IgD-negative memory B cell (primary cell): Measurements from ENCODE around the gene GPX7. TPM values are rescaled to one million over a fixed set of nuclear protein-coding genes. Genes with fewer than 3 reads are reported as not detected.

Source experiments
- H3K27ac Mint-ChIP-seq, 3 donors: one replicate each; pipeline ENCODE4 v1.8.0; 2020 to 2022; ENCODE audit warnings: mild to moderate bottlenecking in 3 of 3, mixed read lengths in 3 of 3, moderate library complexity in 1 of 3
- H3K27me3 Mint-ChIP-seq: one replicate; pipeline ENCODE4 v1.8.0; 2021; ENCODE audit warnings: mixed read lengths
- H3K36me3 Mint-ChIP-seq: one replicate; pipeline ENCODE4 v1.8.0; 2020; ENCODE audit warnings: mild to moderate bottlenecking, mixed read lengths
- H3K4me1 Mint-ChIP-seq, 3 donors: one replicate each; pipeline ENCODE4 v1.8.0; 2020 to 2022; ENCODE audit warnings: mixed read lengths in 3 of 3, mild to moderate bottlenecking in 1 of 3
- H3K4me3 Mint-ChIP-seq, 4 donors: one replicate each; pipeline ENCODE4 v1.8.0; 2020 to 2022; ENCODE audit warnings: mild to moderate bottlenecking in 4 of 4, mixed read lengths in 4 of 4, moderate library complexity in 3 of 4
- H3K9me3 Mint-ChIP-seq, 3 donors: one replicate each; pipeline ENCODE4 v1.8.0; 2020 to 2021; ENCODE audit warnings: mixed read lengths in 3 of 3, mild to moderate bottlenecking in 1 of 3
- polyA plus RNA-seq: library from polyadenylated mRNA; unstranded; fragments of 300-500 nt; fragmentation: Illumina TruSeq; gene quantifications from one replicate; pipeline ENCODE4 v1.2.3, GENCODE V29; 2021

The GPX7 gene
- polyA plus RNA-seq, 1 donor from 2014 or later: 28.3 TPM

DNA sequence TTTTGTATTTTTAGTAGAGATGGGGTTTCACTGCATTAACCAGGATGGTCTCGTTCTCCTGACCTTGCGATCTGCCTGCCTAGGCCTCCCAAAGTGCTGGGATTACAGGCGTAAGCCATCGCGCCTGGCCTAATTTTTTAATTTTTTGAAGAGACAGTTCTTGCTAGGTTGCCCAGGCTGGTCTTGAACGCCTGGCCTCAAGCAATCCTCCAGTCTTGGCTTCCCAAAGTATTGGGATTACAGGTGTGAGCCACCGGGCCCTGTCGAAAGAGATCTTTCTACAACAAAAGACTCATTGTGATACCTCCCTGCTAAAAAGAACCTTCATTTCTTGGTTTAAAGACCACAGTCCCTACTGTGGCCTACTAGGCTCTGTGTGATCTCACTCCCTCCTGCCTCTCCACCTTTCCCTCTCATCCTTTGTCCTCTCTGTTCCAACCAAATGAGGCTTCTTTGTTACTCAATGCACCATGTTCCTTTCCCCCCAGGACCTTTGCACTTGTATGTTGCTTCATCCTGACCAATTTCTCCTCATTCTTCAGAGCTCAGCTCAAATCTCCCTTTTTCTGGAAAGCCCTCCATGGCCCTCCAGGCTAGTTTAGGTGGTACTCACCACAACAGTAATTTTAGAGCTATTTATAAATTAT is 1.5 kb upstream of the GPX7 start:
- peak overlapping the region in 2 of 4 donors; percentile 39 to 86 for H3K4me3 Mint-ChIP-seq
- H3K4me1 Mint-ChIP-seq: peaks cover 17 to 33% (median 25%) of the 10 kb centered on the region in 3 donors
- no peak overlapping the region for H3K27ac Mint-ChIP-seq
- no peaks in the 10 kb centered on the region for H3K27me3 Mint-ChIP-seq
- peaks cover 6% of the 10 kb centered on the region for H3K36me3 Mint-ChIP-seq
- no peaks in the 10 kb centered on the region for H3K9me3 Mint-ChIP-seq

DNA sequence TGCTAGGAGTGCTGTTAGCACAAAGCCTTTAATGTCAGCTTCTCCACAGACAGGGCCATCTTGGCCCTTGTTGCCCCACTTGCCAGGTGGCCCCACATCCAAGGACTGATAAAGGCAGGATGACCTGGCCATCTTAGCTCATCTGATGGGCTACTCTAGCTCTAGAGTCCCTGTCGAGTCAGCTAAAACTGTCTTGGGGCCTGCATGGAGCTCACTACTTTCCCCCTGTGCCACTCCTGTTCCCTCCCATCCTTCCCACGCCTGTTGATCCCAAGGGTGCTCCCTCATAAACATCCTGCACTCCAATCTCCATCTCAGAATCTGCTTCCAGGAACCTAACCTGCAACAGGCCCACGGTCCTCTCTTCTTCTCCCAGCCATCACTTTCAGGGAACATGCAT is 652 bp upstream of the GPX7 start:
- Mint-ChIP-seq H3K36me3 (peaks cover 6% of the 10 kb centered on the region), H3K4me3 (peak overlapping the region; percentile 86 to 94 (median 88)), H3K27ac (peak overlapping the region; percentile 14 to 97 (median 20)), H3K27me3 (no peaks in the 10 kb centered on the region), H3K9me3 (no peaks in the 10 kb centered on the region), H3K4me1 (peaks cover 26 to 39% (median 32%) of the 10 kb centered on the region in 3 donors)

GRCh38 chr1:52602856-52603600 is 857 bp downstream of the GPX7 start:
- Mint-ChIP-seq H3K9me3 (no peaks in the 10 kb centered on the region), H3K36me3 (peaks cover 8% of the 10 kb centered on the region), H3K4me1 (peaks cover 29 to 39% (median 36%) of the 10 kb centered on the region in 3 donors), H3K27ac (peak overlapping the region; percentile 79 to 95 (median 91)), H3K4me3 (peak overlapping the region; percentile 86 to 99 (median 93)), H3K27me3 (no peaks in the 10 kb centered on the region)

GRCh38 chr1:52603630-52604029 is 1.5 kb downstream of the GPX7 start:
- Mint-ChIP-seq H3K36me3 (peaks cover 8% of the 10 kb centered on the region), H3K9me3 (no peaks in the 10 kb centered on the region), H3K4me3 (peak overlapping the region; percentile 86 to 99 (median 93)), H3K4me1 (peaks cover 29 to 39% (median 36%) of the 10 kb centered on the region in 3 donors), H3K27me3 (no peaks in the 10 kb centered on the region), H3K27ac (peak overlapping the region; percentile 79 to 95 (median 91))

DNA sequence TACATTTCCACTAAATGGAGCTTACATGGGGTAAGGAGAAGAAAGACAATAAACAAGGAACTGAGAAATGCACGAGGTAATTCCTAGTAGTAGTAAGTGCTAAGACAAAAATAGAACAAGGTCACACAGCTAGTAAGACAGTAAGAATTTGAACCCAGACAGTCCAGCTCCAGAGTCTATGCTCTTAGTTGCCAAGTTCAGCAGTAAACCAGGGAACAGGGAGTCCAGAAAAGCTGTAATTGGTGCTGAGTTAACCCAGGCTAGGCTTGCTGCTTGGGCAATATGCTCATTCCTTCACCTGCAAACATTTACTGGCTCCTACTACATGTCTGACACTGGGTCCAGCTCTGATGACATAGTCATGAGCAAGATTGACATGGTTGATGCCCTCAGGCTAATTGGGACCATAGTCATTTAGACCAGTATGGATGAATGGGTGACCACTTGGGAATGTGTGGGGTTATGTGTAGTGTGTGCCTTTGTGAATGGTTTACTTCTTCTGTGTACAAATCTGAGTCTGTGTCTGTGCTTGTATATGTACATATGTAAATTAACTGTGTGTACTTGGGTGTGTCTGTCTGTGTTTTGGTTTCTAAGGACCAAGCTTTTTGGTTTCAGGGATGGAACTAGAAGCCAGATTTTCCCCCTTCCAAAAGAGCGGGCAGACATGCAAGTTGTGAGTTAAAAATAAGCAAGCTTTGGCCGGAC is 2.0 kb downstream of the GPX7 start:
- peaks cover 29 to 39% (median 36%) of the 10 kb centered on the region in 3 donors for H3K4me1 Mint-ChIP-seq
- peak overlapping the region; percentile 86 to 99 (median 93) for H3K4me3 Mint-ChIP-seq
- H3K27me3 Mint-ChIP-seq: no peaks in the 10 kb centered on the region
- no peaks in the 10 kb centered on the region for H3K9me3 Mint-ChIP-seq
- peak overlapping the region; percentile 79 to 95 (median 91) for H3K27ac Mint-ChIP-seq
- peaks cover 8% of the 10 kb centered on the region for H3K36me3 Mint-ChIP-seq

GRCh38 chr1:52613636-52614373 is 11.6 kb downstream of the GPX7 start:
- Mint-ChIP-seq H3K27ac (peak overlapping the region in 1 of 3 donors; percentile 53), H3K36me3 (peaks cover 10% of the 10 kb centered on the region), H3K4me3 (no peak overlapping the region)

DNA sequence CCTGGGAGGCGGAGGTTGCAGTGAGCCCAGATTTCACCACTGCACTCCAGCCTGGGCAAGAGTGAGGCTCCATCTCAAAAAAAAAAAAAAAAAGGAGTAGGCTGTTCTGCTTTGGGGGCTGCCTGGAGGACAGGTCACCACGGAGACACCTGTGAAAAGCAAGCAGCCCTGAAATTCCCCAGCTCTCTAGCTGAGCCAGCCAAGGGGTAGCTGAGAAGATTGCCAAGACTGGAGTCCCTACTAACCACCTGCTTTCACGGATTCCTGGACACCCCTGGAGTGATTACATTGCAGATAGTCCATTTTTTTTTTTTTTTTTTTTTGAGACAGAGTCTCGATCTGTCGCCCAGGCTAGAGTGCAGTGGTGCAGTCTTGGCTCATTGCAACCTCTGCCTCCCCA is 12.5 kb downstream of the GPX7 start:
- Mint-ChIP-seq H3K4me1 (peaks cover 13 to 28% (median 28%) of the 10 kb centered on the region in 3 donors), H3K27ac (peak overlapping the region in 1 of 3 donors; percentile 53), H3K4me3 (no peak overlapping the region), H3K27me3 (no peaks in the 10 kb centered on the region), H3K36me3 (peaks cover 10% of the 10 kb centered on the region), H3K9me3 (no peaks in the 10 kb centered on the region)

More at GRCh38 chr1:52613636-52614373, 11.6 kb downstream of the GPX7 start:
- no peaks in the 10 kb centered on the region for H3K9me3 Mint-ChIP-seq
- peaks cover 13 to 28% (median 25%) of the 10 kb centered on the region in 3 donors for H3K4me1 Mint-ChIP-seq
- no peaks in the 10 kb centered on the region for H3K27me3 Mint-ChIP-seq

- Mint-ChIP-seq H3K4me1 (peaks cover 13 to 33% (median 28%) of the 10 kb centered on the region in 3 donors), H3K27me3 (no peaks in the 10 kb centered on the region), H3K27ac (no peak overlapping the region), H3K4me3 (peak overlapping the region in 1 of 4 donors; percentile 63), H3K36me3 (peaks cover 10% of the 10 kb centered on the region), H3K9me3 (no peaks in the 10 kb centered on the region)
These were observed 13.4 kb downstream of the GPX7 start for GRCh38 chr1:52615489-52616042.

DNA sequence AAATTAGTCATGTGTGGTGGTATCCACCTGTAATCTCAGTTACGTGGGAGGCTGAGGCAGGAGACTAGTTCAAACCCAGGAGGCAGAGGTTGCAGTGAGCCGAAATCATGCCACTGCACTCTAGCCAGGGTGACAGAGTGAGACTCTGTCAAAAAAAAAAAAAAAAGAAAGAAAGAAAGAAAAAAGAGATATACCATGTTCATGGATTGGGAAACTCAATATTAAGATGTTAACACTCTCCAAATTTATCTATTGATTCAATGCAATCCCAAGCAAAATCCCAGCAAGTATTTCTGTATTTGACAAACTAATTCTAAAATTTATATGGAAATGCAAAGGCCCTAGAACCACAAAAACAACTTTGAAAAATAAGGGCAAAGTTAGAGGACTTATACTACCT is 19.8 kb downstream of the GPX7 start:
- H3K27me3 Mint-ChIP-seq: no peaks in the 10 kb centered on the region
- H3K4me1 Mint-ChIP-seq: peaks cover 13 to 24% (median 14%) of the 10 kb centered on the region in 3 donors
- H3K4me3 Mint-ChIP-seq: no peak overlapping the region
- H3K27ac Mint-ChIP-seq: no peak overlapping the region
- H3K36me3 Mint-ChIP-seq: peaks cover 14% of the 10 kb centered on the region
- H3K9me3 Mint-ChIP-seq: no peaks in the 10 kb centered on the region

GRCh38 chr1:52623812-52624211 is 21.6 kb downstream of the GPX7 start:
- H3K36me3 Mint-ChIP-seq: peaks cover 5% of the 10 kb centered on the region
- no peaks in the 10 kb centered on the region for H3K27me3 Mint-ChIP-seq

DNA sequence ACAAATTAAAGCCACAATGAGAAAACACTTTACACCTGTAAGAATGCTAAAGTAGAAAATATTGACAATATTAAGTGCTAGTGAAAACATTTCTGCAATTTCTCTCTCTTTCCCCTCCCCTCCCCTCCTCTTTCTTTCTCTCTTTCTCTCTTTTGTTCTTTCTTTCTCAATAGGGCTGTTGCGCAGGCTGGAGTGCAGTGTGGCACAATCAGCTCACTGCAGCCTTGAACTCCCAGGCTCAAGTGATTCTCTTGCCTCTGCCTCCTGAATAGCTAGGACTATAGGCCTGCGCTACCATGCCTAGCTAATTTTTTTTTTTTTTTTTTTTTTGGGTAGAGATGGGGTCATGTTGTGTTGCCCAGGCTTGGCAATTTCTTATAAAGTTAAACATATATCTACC is 24.9 kb downstream of the GPX7 start:
- Mint-ChIP-seq H3K9me3 (no peaks in the 10 kb centered on the region), H3K27me3 (no peaks in the 10 kb centered on the region), H3K36me3 (peaks cover 7% of the 10 kb centered on the region), H3K4me3 (no peak overlapping the region), H3K4me1 (peaks cover 24 to 41% (median 33%) of the 10 kb centered on the region in 3 donors), H3K27ac (peak overlapping the region in 1 of 3 donors; percentile 66)

More at GRCh38 chr1:52623812-52624211, 21.6 kb downstream of the GPX7 start:
- H3K9me3 Mint-ChIP-seq: no peaks in the 10 kb centered on the region
- H3K4me3 Mint-ChIP-seq: no peak overlapping the region
- no peak overlapping the region for H3K27ac Mint-ChIP-seq
- peaks cover 13 to 27% (median 15%) of the 10 kb centered on the region in 3 donors for H3K4me1 Mint-ChIP-seq

DNA sequence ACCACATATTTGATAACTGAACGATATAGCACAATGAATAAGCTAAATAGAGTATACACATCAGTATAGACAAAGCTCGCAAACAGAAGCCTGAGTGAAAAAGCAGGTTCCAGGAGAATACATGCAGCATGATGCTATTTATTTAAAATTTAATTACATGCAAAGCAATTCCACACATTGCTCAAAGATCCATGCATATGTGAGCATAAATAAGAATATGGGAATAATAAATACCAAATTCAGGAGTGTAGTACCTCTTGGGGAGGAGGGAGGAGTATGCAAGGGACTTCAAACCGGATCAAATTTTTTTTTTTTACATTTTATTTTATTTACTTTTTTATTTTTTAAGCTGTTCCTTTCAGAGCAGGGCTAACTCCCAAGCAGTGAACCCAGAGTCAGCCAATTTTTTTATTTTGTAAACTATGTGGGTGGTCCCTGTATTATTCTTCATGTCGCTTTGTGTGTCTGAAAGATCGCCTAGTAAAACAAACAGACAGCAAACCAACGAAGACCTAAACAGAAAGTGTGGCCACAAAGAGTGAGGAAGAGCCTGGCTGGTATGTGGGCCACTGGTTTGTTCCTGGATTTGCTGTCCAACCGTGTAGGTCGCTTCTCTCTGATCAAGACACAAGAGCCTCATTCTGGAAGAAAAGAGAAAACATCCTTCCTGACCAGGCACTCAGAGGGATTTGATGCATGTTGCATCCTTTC is 26.6 kb downstream of the GPX7 start:
- Mint-ChIP-seq H3K36me3 (peaks cover 4% of the 10 kb centered on the region), H3K4me3 (peak overlapping the region in 2 of 4 donors; percentile 28 to 36), H3K4me1 (peaks cover 26 to 43% (median 35%) of the 10 kb centered on the region in 3 donors), H3K27ac (peak overlapping the region in 1 of 3 donors; percentile 77), H3K27me3 (no peaks in the 10 kb centered on the region), H3K9me3 (no peaks in the 10 kb centered on the region)

DNA sequence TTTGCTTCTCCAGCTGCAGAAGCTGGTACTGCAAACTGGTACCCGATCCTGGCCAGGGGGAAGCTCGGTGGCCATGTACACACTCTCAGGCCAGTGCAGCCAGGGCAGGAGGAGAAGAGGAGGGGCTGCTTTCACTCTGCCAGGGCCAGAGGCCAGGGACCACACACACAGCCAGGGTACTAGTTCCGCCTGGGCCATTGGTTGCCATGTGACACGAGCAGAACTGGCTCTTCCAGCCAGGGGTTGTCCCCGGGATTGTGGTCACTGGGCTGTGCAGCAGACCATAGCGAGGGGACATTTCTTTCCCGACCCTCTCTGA is 27.1 kb downstream of the GPX7 start:
- peak overlapping the region in 3 of 4 donors; percentile 28 to 76 (median 36) for H3K4me3 Mint-ChIP-seq

More for the DNA sequence above, 27.1 kb downstream of the GPX7 start:
- H3K4me1 Mint-ChIP-seq: peaks cover 31 to 47% (median 39%) of the 10 kb centered on the region in 3 donors
- H3K9me3 Mint-ChIP-seq: no peaks in the 10 kb centered on the region
- no peaks in the 10 kb centered on the region for H3K27me3 Mint-ChIP-seq
- H3K36me3 Mint-ChIP-seq: peaks cover 2% of the 10 kb centered on the region
- H3K27ac Mint-ChIP-seq: peak overlapping the region in 2 of 3 donors; percentile 77 to 98
